ENCODE results near the gene CELF5. TPM values are rescaled to one million over a fixed set of nuclear protein-coding genes. Genes with fewer than 3 reads are reported as not detected.
"Not testable (repeated sequence)": the region's sequence is repeated elsewhere in the genome, so short reads cannot be mapped to it uniquely, and the experiment has no call there.

Gene CELF5
- total RNA-seq, 4 donors from 2014 or later: 0.28 to 0.73 TPM; not detected in 2

- Histone ChIP-seq H3K27ac (no peak overlapping the region), H3K27me3 (peaks cover 0 to 30% of the 10 kb centered on the region in 2 donors), H3K4me1 (peaks cover 0 to 3% of the 10 kb centered on the region in 2 donors), H3K9me3 (no peaks in the 10 kb centered on the region), H3K36me3 (no peaks in the 10 kb centered on the region), H3K4me3 (peak overlapping the region in 1 of 2 donors; percentile 8)
- TF ChIP-seq, protein P1, sequence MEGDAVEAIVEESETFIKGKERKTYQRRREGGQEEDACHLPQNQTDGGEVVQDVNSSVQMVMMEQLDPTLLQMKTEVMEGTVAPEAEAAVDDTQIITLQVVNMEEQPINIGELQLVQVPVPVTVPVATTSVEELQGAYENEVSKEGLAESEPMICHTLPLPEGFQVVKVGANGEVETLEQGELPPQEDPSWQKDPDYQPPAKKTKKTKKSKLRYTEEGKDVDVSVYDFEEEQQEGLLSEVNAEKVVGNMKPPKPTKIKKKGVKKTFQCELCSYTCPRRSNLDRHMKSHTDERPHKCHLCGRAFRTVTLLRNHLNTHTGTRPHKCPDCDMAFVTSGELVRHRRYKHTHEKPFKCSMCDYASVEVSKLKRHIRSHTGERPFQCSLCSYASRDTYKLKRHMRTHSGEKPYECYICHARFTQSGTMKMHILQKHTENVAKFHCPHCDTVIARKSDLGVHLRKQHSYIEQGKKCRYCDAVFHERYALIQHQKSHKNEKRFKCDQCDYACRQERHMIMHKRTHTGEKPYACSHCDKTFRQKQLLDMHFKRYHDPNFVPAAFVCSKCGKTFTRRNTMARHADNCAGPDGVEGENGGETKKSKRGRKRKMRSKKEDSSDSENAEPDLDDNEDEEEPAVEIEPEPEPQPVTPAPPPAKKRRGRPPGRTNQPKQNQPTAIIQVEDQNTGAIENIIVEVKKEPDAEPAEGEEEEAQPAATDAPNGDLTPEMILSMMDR (IDR thresholded peaks at IDR 0.05): no peak
- TF ChIP-seq POLR2A (IDR thresholded peaks at IDR 0.05): no peak
- DNase-seq: no peak
- intact Hi-C loops (cut with DNase I; ENCODE audit: low total_unique reads): no loop called here
Measured at GRCh38 chr19:3283886-3284657, 59.6 kb downstream of the CELF5 start.

GRCh38 chr19:3284759-3285646 lies 60.5 kb downstream of the CELF5 start:
- peaks cover 0 to 30% of the 10 kb centered on the region in 2 donors for H3K27me3 ChIP-seq
- peak overlapping the region in 1 of 2 donors; percentile 8 for H3K4me3 ChIP-seq
- peak; percentile 31 to 47 for DNase-seq
- no peaks in the 10 kb centered on the region for H3K9me3 ChIP-seq
- H3K4me1 ChIP-seq: peaks cover 0 to 3% of the 10 kb centered on the region in 2 donors
- TF ChIP-seq, protein P1 (IDR thresholded peaks at IDR 0.05): no peak
- peak in 1 of 2 donors; percentile 32 for TF ChIP-seq POLR2A (IDR thresholded peaks at IDR 0.05)
- intact Hi-C loops (cut with DNase I; ENCODE audit: low total_unique reads): no loop called here
- H3K27ac ChIP-seq: no peak overlapping the region
- no peaks in the 10 kb centered on the region for H3K36me3 ChIP-seq

GRCh38 chr19:3285647-3286176 lies 61.3 kb downstream of the CELF5 start:
- Histone ChIP-seq H3K4me1 (peaks cover 0 to 3% of the 10 kb centered on the region in 2 donors), H3K4me3 (peak overlapping the region in 1 of 2 donors; percentile 26), H3K27me3 (peaks cover 0 to 37% of the 10 kb centered on the region in 2 donors), H3K27ac (no peak overlapping the region), H3K9me3 (no peaks in the 10 kb centered on the region), H3K36me3 (no peaks in the 10 kb centered on the region)
- intact Hi-C loops (cut with DNase I; ENCODE audit: low total_unique reads): no loop called here
- TF ChIP-seq, protein P1 (IDR thresholded peaks at IDR 0.05): no peak
- no peak for TF ChIP-seq POLR2A (IDR thresholded peaks at IDR 0.05)
- no peak for DNase-seq

GRCh38 chr19:3287814-3288213 lies 63.4 kb downstream of the CELF5 start:
- intact Hi-C loops (cut with DNase I; ENCODE audit: low total_unique reads): no loop called here
- Histone ChIP-seq H3K27ac (no peak overlapping the region), H3K27me3 (peaks cover 0 to 35% of the 10 kb centered on the region in 2 donors), H3K4me1 (peaks cover 0 to 3% of the 10 kb centered on the region in 2 donors), H3K4me3 (no peak overlapping the region), H3K36me3 (no peaks in the 10 kb centered on the region), H3K9me3 (no peaks in the 10 kb centered on the region)
- TF ChIP-seq POLR2A (IDR thresholded peaks at IDR 0.05): no peak
- TF ChIP-seq, protein P1 (IDR thresholded peaks at IDR 0.05): no peak
- no peak for DNase-seq

GRCh38 chr19:3288437-3288836 lies 64.0 kb downstream of the CELF5 start:
- H3K27ac ChIP-seq; H3K9me3 ChIP-seq; intact Hi-C loops (cut with DNase I; ENCODE audit: low total_unique reads); DNase-seq; H3K4me1 ChIP-seq; H3K36me3 ChIP-seq; H3K4me3 ChIP-seq: not testable (repeated sequence)
- H3K27me3 ChIP-seq: peaks cover 0 to 28% of the 10 kb centered on the region in 2 donors
